ENCODE measurements around the gene SWT1.
"Not testable (repeated sequence)": the region's sequence is repeated elsewhere in the genome, so short reads cannot be mapped to it uniquely, and the experiment has no call there.

The SWT1 gene

DNA sequence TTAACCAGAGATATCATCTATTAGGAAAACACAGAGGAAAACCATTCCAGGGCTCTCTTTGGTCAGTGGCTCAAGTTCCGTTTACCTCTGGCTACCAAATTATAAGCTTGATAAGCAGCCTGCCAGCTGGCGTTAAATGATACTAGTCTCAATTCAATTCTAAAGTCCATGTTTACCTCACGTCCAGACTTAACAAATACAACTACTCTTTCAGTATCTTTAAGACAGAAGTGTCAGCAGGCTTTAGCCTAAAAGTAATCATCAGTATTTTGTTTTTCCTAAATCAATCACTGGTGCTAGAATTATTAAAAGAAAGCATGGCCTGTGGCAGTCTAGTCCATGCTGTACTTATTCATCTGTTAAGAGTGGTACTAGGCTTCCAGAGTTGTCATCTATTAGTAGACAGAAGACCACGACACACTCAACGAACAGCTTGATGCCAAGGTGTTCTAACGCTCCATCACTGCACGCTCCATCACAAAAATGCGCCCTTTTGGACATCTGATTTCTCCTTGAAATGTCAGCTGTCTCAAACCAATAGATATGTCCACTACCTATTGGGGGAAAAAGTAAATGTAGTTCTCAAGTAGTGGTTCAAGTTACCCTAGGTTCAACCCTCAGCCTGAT lies 158.6 kb downstream of the SWT1 start:
- peak overlapping the region; percentile 96 for H3K4me3 ChIP-seq (ENCODE audit: control insufficient read depth, low read depth, low read length)
- no peak for DNase-seq (ENCODE audit: low read depth)
- no peak for TF ChIP-seq CTCF (IDR thresholded peaks at IDR 0.05; ENCODE audit: control insufficient read depth, insufficient read depth, low read depth, low read length, missing control alignments)

DNA sequence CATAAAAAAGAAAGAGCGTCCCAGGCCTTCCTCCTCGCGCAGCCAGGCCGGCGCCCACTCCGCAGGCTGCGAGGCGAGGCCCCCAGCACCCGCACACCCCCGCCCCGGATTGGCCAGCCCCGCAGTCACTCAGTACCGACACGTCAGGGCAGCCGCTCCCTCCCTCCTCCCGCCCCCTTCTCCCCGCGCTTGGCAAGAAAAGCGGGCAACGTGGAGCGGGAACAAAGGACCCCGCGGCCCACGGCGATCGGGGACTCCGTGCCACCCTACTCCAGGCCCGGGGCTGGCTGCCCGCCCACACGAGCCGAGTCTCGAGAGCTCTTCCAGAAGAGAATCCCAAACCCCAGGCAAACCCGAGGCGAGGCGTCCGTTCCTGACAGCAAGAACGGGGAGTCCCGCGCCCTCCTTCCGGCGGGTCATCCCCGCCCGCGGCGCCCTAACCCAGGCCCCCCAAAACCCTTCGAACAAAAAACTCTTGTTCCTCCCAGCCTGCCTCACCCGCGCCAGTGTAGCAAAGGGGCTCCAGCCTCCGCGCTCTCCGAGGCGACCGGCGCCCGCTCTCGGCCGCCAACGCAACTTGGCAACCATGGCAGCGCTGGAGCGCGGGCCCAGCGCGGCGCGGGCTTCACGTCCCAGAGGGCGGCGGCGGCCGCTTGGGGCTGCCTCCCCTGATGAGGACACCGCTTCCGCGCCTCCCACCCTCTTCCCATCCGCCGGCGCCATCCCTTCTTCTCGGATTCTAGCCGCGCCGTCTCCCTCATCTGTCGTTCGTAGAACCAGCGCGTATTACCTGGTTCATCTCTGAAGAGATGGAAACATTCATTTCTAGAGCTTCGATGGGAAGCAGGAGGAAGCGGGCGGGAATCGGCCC lies 159.4 kb downstream of the SWT1 start:
- H3K4me3 ChIP-seq (ENCODE audit: control insufficient read depth, low read depth, low read length): peak overlapping the region; percentile 96
- peak; percentile 35 for TF ChIP-seq CTCF (IDR thresholded peaks at IDR 0.05; ENCODE audit: control insufficient read depth, insufficient read depth, low read depth, low read length, missing control alignments)
- peak; percentile 59 for DNase-seq (ENCODE audit: low read depth)

DNA sequence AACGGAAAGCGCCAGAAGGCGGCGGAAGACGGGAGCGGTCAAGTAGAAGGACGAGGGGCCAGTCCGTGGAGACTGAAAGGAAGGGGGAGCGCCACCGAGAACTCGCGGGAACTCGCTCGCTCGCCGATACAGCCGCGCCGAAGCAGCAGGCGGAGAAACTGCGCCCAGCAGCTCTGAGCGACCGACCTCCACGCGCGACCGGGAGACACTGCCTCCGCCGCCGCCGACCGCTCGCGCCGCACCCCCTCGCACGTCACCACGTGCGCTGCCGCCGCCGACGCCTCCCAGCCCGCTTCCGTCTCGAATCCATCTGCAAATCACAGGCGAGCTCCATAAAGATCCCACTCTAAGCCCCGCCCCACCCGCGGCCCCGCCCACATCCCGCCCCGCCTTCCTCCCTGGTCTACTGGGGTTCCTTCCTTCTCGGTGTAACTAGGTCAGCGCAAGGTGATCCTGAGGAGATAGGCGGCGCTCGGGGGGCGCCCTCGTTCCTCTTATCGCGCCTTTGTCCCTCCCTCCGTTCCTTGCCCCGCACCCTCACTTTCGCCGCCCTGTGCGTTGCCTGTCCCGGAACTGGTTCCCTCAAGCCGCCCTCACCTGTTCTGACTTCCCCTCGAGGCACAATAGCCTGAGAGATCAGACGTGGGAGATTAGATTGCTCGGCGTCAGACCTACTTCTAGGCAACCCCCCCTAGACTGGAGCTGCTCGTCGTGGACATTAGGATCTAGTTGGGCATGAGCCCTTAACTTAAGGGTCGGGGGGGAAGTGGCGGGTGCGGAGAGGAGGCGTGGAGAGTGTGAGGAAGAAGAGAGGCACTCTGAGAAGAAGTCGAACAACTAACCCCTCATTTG lies 160.3 kb downstream of the SWT1 start, which contains the start of gene IVNS1ABP:
Gene IVNS1ABP (minus strand): TSS at position 210 of the 852 bp plus-strand sequence. CDS start 7,750 bp downstream, outside the sequence.
- TF ChIP-seq CTCF (IDR thresholded peaks at IDR 0.05; ENCODE audit: control insufficient read depth, insufficient read depth, low read depth, low read length, missing control alignments): no peak
- peak within 1 kb of the TSS; percentile 96 for H3K4me3 ChIP-seq (ENCODE audit: control insufficient read depth, low read depth, low read length)
- DNase-seq (ENCODE audit: low read depth): peak; percentile 71

GRCh38 chr1:185317886-185318310 lies 160.9 kb downstream of the SWT1 start:
- H3K4me3 ChIP-seq (ENCODE audit: control insufficient read depth, low read depth, low read length): peak overlapping the region; percentile 96
- DNase-seq (ENCODE audit: low read depth): no peak
- no peak for TF ChIP-seq CTCF (IDR thresholded peaks at IDR 0.05; ENCODE audit: control insufficient read depth, insufficient read depth, low read depth, low read length, missing control alignments)

DNA sequence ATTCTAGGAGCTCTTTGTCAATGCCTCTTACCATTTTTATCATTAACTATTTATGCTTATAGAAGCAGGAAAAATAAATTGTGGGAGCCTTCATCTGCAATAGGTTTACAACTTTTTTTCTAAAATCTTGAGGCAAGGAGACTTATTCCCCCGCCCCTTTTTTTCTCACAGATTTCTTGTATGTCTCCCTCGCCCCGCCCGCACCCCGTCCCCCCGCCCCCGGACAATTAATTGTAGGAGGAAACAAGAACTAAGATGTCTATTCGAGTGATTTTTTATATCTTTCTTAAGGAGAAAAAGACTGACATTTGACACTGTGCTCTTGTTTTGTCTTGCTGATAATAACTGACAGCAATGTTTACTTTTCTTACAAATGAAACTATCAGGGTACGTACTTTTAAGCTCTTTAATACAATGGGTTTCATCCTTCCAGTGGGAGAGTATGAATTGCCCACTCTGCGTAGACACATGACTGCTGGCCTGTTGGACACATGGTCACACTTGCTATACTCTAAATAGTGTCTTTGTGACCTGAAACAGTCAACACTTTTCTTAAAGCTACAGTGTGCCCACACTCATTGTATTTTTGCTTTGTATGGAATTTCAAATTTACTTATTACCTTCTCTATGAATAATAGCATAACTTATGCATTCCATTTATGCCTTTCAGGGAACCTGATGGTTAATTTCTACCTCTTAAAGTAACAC lies 161.6 kb downstream of the SWT1 start:
- no peak for DNase-seq (ENCODE audit: low read depth)
- no peak overlapping the region for H3K4me3 ChIP-seq (ENCODE audit: control insufficient read depth, low read depth, low read length)
- no peak for TF ChIP-seq CTCF (IDR thresholded peaks at IDR 0.05; ENCODE audit: control insufficient read depth, insufficient read depth, low read depth, low read length, missing control alignments)

DNA sequence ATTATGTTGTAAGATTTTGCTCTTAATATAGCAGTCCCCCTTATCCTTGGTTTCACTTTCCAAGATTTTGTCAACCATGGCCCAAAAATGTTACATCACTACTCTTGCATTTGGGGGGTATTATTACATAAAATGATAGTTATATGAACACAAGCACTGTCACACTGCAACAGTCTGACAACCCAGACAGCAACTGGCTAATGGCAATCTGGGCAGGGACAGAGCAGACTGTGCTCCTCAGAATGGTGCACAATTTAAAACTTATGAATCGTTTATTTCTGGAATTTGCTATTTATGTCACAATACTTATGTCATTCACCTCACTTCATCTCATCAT lies 162.1 kb downstream of the SWT1 start:
- TF ChIP-seq CTCF (IDR thresholded peaks at IDR 0.05; ENCODE audit: control insufficient read depth, insufficient read depth, low read depth, low read length, missing control alignments): no peak
- DNase-seq (ENCODE audit: low read depth): no peak
- no peak overlapping the region for H3K4me3 ChIP-seq (ENCODE audit: control insufficient read depth, low read depth, low read length)

- DNase-seq (ENCODE audit: low read depth); H3K4me3 ChIP-seq (ENCODE audit: control insufficient read depth, low read depth, low read length): not testable (repeated sequence)
These were observed 164.1 kb downstream of the SWT1 start for GRCh38 chr1:185321104-185321503.

DNA sequence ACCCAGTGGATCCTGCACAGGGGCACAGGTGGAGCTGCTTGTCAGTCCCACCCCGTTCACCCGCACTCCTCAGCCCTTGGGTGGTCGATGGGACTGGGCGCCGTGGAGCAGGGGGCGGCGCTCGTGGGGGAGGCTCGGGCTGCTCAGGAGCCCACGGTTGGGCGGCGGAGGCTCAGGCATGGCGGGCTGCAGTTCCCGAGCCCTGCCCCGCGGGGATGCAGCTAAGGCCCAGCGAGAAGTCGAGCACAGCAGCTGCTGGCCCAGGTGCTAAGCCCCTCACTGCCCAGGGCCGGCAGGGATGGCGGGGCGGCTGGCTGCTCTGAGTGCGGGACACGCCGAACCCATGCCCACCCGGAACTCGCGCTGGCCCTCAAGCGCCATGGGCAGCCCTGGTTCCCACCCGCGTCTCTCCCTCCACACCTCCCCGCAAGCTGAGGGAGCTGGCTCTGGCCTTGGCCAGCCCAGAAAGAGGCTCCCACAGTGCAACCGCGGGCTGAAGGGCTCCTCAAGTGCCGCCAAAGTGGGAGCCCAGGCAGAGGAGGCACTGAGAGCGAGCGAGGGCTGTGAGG lies 164.8 kb downstream of the SWT1 start:
- not testable (repeated sequence) for H3K4me3 ChIP-seq (ENCODE audit: control insufficient read depth, low read depth, low read length); DNase-seq (ENCODE audit: low read depth)
